IMR-90 (cell line): ENCODE data around the gene CPLX1. TPM values are rescaled to one million over a fixed set of nuclear protein-coding genes. Genes with fewer than 3 reads are reported as not detected.

Source experiments
- ATAC-seq: fragments of 200-7000 bp; cut with Tn5 transposase; 2 replicates; pipeline ENCODE4 v1.9.1; 2020; ENCODE audit warnings: low read depth, mild to moderate bottlenecking, moderate library complexity
- BruUV-seq: library from RNA; stranded (reverse); fragments of 400-500 nt; replicated peaks from 2 replicates; lab custom pipeline; 2021; lab: Mats Ljungman, UMichigan
- CTCF ChIA-PET: fragments of 300-600 bp; formaldehyde crosslinking; extraction: SDS; loops from one replicate; lab custom pipeline; 2021; ENCODE audit warnings: antibody characterized with exemption; lab: Yijun Ruan, JAX
- POLR2A ChIA-PET: fragments of 300-600 bp; sonication (Branson Sonifier 250); formaldehyde crosslinking; loops from one replicate; lab custom pipeline; 2022; ENCODE audit warnings: antibody characterized with exemption; ENCODE audit not compliant: unreplicated experiment; lab: Charles Lee
- DNase-seq: peaks from one replicate; pipeline ENCODE4 v3.0.0; 2013
- H2AFZ ChIP-seq: replicated peaks from 2 replicates; pipeline ENCODE3; 2013; ENCODE audit warnings: low read length, mild to moderate bottlenecking; ENCODE audit not compliant: poor library complexity
- H2AK5ac ChIP-seq: 2 replicates; pipeline ENCODE4 v1.6.1; 2013; ENCODE audit warnings: low read depth, low read length, inconsistent platforms
- H2AK9ac ChIP-seq: replicated peaks from 2 replicates; pipeline ENCODE3; 2013; ENCODE audit warnings: mild to moderate bottlenecking, low read depth, low read length, moderate library complexity; ENCODE audit not compliant: poor library complexity
- H2BK120ac ChIP-seq: 2 replicates; pipeline ENCODE4 v1.6.1; 2013; ENCODE audit warnings: low read depth, low read length, inconsistent platforms
- H2BK15ac ChIP-seq: 3 replicates; pipeline ENCODE4 v1.6.1; 2013; ENCODE audit warnings: low read depth, low read length, inconsistent platforms
- H2BK20ac ChIP-seq: 2 replicates; pipeline ENCODE4 v1.6.1; 2013; ENCODE audit warnings: low read depth, mild to moderate bottlenecking, inconsistent platforms, low read length, moderate library complexity
- H2BK5ac ChIP-seq: 2 replicates; pipeline ENCODE4 v1.6.1; 2013; ENCODE audit warnings: mild to moderate bottlenecking, low read depth, low read length, inconsistent platforms; ENCODE audit not compliant: poor library complexity, severe bottlenecking
- H3K14ac ChIP-seq: replicated peaks from 2 replicates; pipeline ENCODE4 v1.6.1; 2013; ENCODE audit warnings: low read depth, low read length, inconsistent platforms
- H3K18ac ChIP-seq: 2 replicates; pipeline ENCODE4 v1.6.1; 2013; ENCODE audit warnings: low read depth, low read length, control low read depth
- H3K23ac ChIP-seq: 2 replicates; pipeline ENCODE4 v1.6.1; 2013; ENCODE audit warnings: low read depth, low read length, inconsistent platforms
- H3K27ac ChIP-seq: 2 replicates; pipeline ENCODE4 v1.5.1; 2013; ENCODE audit warnings: mild to moderate bottlenecking, control low read depth, low read length; ENCODE audit not compliant: insufficient read depth
- H3K27me3 ChIP-seq: 2 replicates; pipeline ENCODE4 v1.6.1; 2013; ENCODE audit warnings: low read length; ENCODE audit not compliant: control insufficient read depth, insufficient read depth
- H3K36me3 ChIP-seq: 2 replicates; pipeline ENCODE4 v1.6.1; 2013; ENCODE audit warnings: low read length, mixed read lengths; ENCODE audit not compliant: control insufficient read depth, insufficient read depth
- H3K4ac ChIP-seq: 2 replicates; pipeline ENCODE4 v1.6.1; 2013; ENCODE audit warnings: low read depth, low read length, inconsistent platforms
- H3K4me1 ChIP-seq: 2 replicates; pipeline ENCODE4 v1.6.1; 2013; ENCODE audit warnings: low read length, mixed read lengths; ENCODE audit not compliant: control insufficient read depth, insufficient read depth
- H3K4me2 ChIP-seq: 2 replicates; pipeline ENCODE4 v1.6.1; 2013; ENCODE audit warnings: low read depth, mild to moderate bottlenecking, control low read depth, low read length, moderate library complexity
- H3K4me3 ChIP-seq: 2 replicates; pipeline ENCODE4 v1.5.1; 2013; ENCODE audit warnings: low read depth, mild to moderate bottlenecking, control low read depth, low read length, moderate library complexity; ENCODE audit not compliant: insufficient read depth
- H3K56ac ChIP-seq: 2 replicates; pipeline ENCODE4 v1.6.1; 2013; ENCODE audit warnings: low read length, inconsistent platforms; ENCODE audit not compliant: insufficient read depth; ENCODE audit errors: extremely low read depth
- H3K79me1 ChIP-seq, 2 experiments: 2 replicates each; pipeline ENCODE4 v1.6.1; 2013; ENCODE audit warnings: low read length in 2 of 2, inconsistent platforms in 1 of 2, low read depth in 1 of 2
- H3K9ac ChIP-seq: 2 replicates; pipeline ENCODE4 v1.6.1; 2013; ENCODE audit warnings: low read depth, low read length, control low read depth
- H3K9me1 ChIP-seq: 2 replicates; pipeline ENCODE4 v1.6.1; 2013; ENCODE audit warnings: low read length, inconsistent platforms; ENCODE audit not compliant: insufficient read depth
- H3K9me3 ChIP-seq: 2 replicates; pipeline ENCODE4 v1.6.1; 2013; ENCODE audit warnings: low read length; ENCODE audit not compliant: control insufficient read depth, insufficient read depth
- H4K20me1 ChIP-seq: 2 replicates; pipeline ENCODE4 v1.6.1; 2013; ENCODE audit warnings: low read length, inconsistent platforms; ENCODE audit not compliant: insufficient read depth
- H4K5ac ChIP-seq: 2 replicates; pipeline ENCODE4 v1.6.1; 2013; ENCODE audit warnings: mild to moderate bottlenecking, low read depth, low read length, control low read depth
- H4K8ac ChIP-seq, 2 experiments: 2 replicates each; pipeline ENCODE4 v1.6.1; 2013; ENCODE audit warnings: low read depth in 2 of 2, low read length in 2 of 2, control low read depth in 1 of 2, inconsistent platforms in 1 of 2
- H4K91ac ChIP-seq: 2 replicates; pipeline ENCODE4 v1.6.1; 2013; ENCODE audit warnings: low read depth, low read length, inconsistent platforms; ENCODE audit not compliant: insufficient read depth
- BHLHE40 ChIP-seq: fragments of 150-350 bp; IDR thresholded peaks from 2 replicates; pipeline ENCODE4 v1.6.1; 2016; ENCODE audit warnings: mild to moderate bottlenecking, low read depth, low read length
- CEBPB ChIP-seq: IDR thresholded peaks from 2 replicates; pipeline ENCODE4 v1.6.1; 2012; ENCODE audit warnings: low read depth, low read length, improper control_type of control experiment
- CHD1 ChIP-seq: IDR thresholded peaks from 2 replicates; pipeline ENCODE4 v1.6.1; 2012; ENCODE audit warnings: low read depth, low read length, improper control_type of control experiment
- WGBS, 2 experiments: methylation state at CpG; one replicate each; pipeline versions ENCODE4 v1.1.5 to v1.1.7; 2013; ENCODE audit warnings: missing lambda C conversion rate in 2 of 2; ENCODE audit not compliant: insufficient read length in 1 of 2; ENCODE audit errors: extremely low coverage in 2 of 2; 5-methylcytosine and 5-hydroxymethylcytosine counted together
- dilution Hi-C: fragments of 300-500 bp; cut with HindIII; formaldehyde crosslinking; loops from one replicate; pipeline ENCODE4 v1.14.3; 2018; ENCODE audit warnings: low sequenced_read_pairs; ENCODE audit not compliant: unreplicated experiment
- in situ Hi-C: fragments of 300-500 bp; cut with MboI; formaldehyde crosslinking; loops from 3 replicates; pipeline ENCODE4 v1.14.3; 2019; ENCODE audit warnings: low sequenced_read_pairs, inconsistent platforms, mixed read lengths
- intact Hi-C: fragments of 100-400 bp; cut with micrococcal nuclease; formaldehyde crosslinking; loops from 2 replicates; pipeline ENCODE4 v1.10.0; 2022
- polyA plus RNA-seq, 3 experiments: library from polyadenylated mRNA; depleted of rRNA; stranded (reverse); fragments of >200 nt; gene quantifications; 2 replicates each; pipeline ENCODE4 v1.2.3, GENCODE V29; 2012; ENCODE audit warnings: low replicate concordance in 1 of 3
- total RNA-seq: library from RNA; depleted of rRNA; stranded (reverse); fragments of >200 nt; gene quantifications from 2 replicates; pipeline ENCODE4 v1.2.3, GENCODE V29; 2012
- TF ChIP-seq, protein P1 (sequence below): fragments of 150-350 bp; IDR thresholded peaks from 2 replicates; pipeline ENCODE4 v1.6.1; 2016; ENCODE audit warnings: low read depth, mild to moderate bottlenecking, low read length, moderate library complexity, borderline replicate concordance

CPLX1 gene
- total and polyA plus RNA-seq, 2 of the 4 experiments (the other 2 are of a cell fraction): 0.05 TPM; not detected in 1

DNA sequence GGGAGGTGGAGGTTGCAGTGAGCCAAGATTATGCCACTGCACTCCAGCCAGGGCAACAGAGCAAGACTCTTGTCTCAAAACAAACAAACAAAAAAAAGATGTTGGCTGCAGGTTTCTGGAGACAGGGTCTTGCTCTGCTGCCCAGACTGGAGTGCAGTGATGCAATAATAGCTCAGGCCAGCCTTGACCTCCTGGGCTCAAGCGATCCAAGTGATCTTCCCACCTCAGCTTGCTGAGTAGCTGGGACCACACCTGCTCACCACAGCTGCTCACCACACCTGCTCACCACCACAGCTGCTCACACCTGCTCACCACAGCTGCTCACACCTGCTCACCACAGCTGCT, 29.9 kb upstream of the CPLX1 start:
- no peak overlapping the region for H3K18ac ChIP-seq
- no peak overlapping the region for H3K4me3 ChIP-seq
- no peak overlapping the region for H3K4ac ChIP-seq
- intact Hi-C loops (no loop called here), dilution Hi-C loops (no loop called here), in situ Hi-C loops (no loop called here)
- H4K8ac ChIP-seq: no peak overlapping the region
- H3K36me3 ChIP-seq: peaks cover 52% of the 10 kb centered on the region
- H3K79me1 ChIP-seq: peaks cover 0 to 9% of the 10 kb centered on the region in 2 experiments; a peak in 2 of 4 replicates
- no peak overlapping the region for H2BK120ac ChIP-seq
- peak; percentile 43; the same call in 1 of the 2 replicates for TF ChIP-seq CEBPB
- TF ChIP-seq, protein P1, sequence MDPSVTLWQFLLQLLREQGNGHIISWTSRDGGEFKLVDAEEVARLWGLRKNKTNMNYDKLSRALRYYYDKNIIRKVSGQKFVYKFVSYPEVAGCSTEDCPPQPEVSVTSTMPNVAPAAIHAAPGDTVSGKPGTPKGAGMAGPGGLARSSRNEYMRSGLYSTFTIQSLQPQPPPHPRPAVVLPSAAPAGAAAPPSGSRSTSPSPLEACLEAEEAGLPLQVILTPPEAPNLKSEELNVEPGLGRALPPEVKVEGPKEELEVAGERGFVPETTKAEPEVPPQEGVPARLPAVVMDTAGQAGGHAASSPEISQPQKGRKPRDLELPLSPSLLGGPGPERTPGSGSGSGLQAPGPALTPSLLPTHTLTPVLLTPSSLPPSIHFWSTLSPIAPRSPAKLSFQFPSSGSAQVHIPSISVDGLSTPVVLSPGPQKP: no peak
- TF ChIP-seq CHD1: no peak
- TF ChIP-seq BHLHE40: no peak
- H3K27me3 ChIP-seq: no peaks in the 10 kb centered on the region
- no peak overlapping the region for H3K23ac ChIP-seq
- DNase-seq (no peak), ATAC-seq (no peak)
- H2BK20ac ChIP-seq: no peak overlapping the region
- no peak overlapping the region for H3K9ac ChIP-seq
- no peak overlapping the region for H2BK15ac ChIP-seq
- no peaks in the 10 kb centered on the region for H3K9me3 ChIP-seq
- 0 out of 2 replicates have a peak, but pooled peaks cover 3% of the 10 kb centered on the region for H3K9me1 ChIP-seq
- H4K20me1 ChIP-seq: peaks cover 6% of the 10 kb centered on the region
- no TSS peak for BruUV-seq
- H3K56ac ChIP-seq: no peak overlapping the region
- H4K91ac ChIP-seq: no peak overlapping the region
- no peaks in the 10 kb centered on the region for H3K4me1 ChIP-seq
- no peak overlapping the region for H3K4me2 ChIP-seq
- H2BK5ac ChIP-seq: no peak overlapping the region
- ChIA-PET CTCF (no interaction called here), POLR2A (no interaction called here)
- no peak overlapping the region for H3K14ac ChIP-seq
- no peak overlapping the region for H2AK5ac ChIP-seq
- no peak overlapping the region for H2AFZ ChIP-seq
- no peak overlapping the region for H4K5ac ChIP-seq
- H3K27ac ChIP-seq: no peak overlapping the region
- H2AK9ac ChIP-seq: no peak overlapping the region
- 100% methylated on average over 1 of the region's 1 CpG; no CpG with 5 or more reads in 1 of the 2 experiments for WGBS, 2 experiments
